MM.1S (cell line): ENCODE results near the gene MLANA.

Experiments
- CTCF ChIP-seq: fragments of 300-600 bp; sonication (generic); IDR thresholded peaks from 2 replicates; pipeline ENCODE4 v1.5.1; 2016; ENCODE audit warnings: antibody characterized with exemption, low read length, mixed read lengths
- EZH2phosphoT487 ChIP-seq: fragments of 300-600 bp; sonication (generic); IDR thresholded peaks from 2 replicates; pipeline ENCODE4 v1.6.1; 2018; ENCODE audit warnings: antibody characterized with exemption, low read length

- TF ChIP-seq CTCF, result no peak
- no peak for TF ChIP-seq EZH2phosphoT487
These were observed 24.7 kb downstream of the MLANA start for GRCh38 chr9:5915438-5915837.
